Dermis microvascular lymphatic vessel endothelial cell (primary cell): Measurements from ENCODE around the gene TSPO. TPM values are rescaled to one million over a fixed set of nuclear protein-coding genes. Genes with fewer than 3 reads are reported as not detected.

Experiments
- DNase-seq, 2 donors: peaks; one replicate each; pipeline versions ENCODE4 v3.0.0 to v3.0.0-alpha.2; 2010; ENCODE audit warnings: low read depth in 2 of 2
- total RNA-seq: library from RNA; depleted of rRNA; stranded (reverse); fragments of >200 nt; gene quantifications from 2 replicates; pipeline ENCODE4 v1.2.1, GENCODE V29; 2014

Gene TSPO
- total RNA-seq, 1 donor from 2014 or later, result 296 TPM

GRCh38 chr22:43157874-43158546, 6.7 kb downstream of the TSPO start:
- no peak for DNase-seq

- DNase-seq, result no peak
These were observed 7.6 kb downstream of the TSPO start for GRCh38 chr22:43158778-43159483.

GRCh38 chr22:43159484-43160178, 8.3 kb downstream of the TSPO start:
- DNase-seq, result peak in 1 of 2 donors; percentile 28

- no peak for DNase-seq
These were observed 9.3 kb downstream of the TSPO start for GRCh38 chr22:43160497-43161126.

GRCh38 chr22:43162412-43163150, 11.2 kb downstream of the TSPO start:
- DNase-seq, result no peak

- DNase-seq, result no peak
These were observed 12.0 kb downstream of the TSPO start for GRCh38 chr22:43163241-43163795.

GRCh38 chr22:43164636-43165035, 13.3 kb downstream of the TSPO start:
- peak in 1 of 2 donors; percentile 28 for DNase-seq

GRCh38 chr22:43166132-43166930, 15.0 kb downstream of the TSPO start:
- no peak for DNase-seq

GRCh38 chr22:43167001-43167589, 15.7 kb downstream of the TSPO start:
- no peak for DNase-seq

- peak in 1 of 2 donors; percentile 24 for DNase-seq
These were observed 17.3 kb downstream of the TSPO start for GRCh38 chr22:43168471-43169309.

- no peak for DNase-seq
These were observed 18.2 kb downstream of the TSPO start for GRCh38 chr22:43169310-43170130.

GRCh38 chr22:43170131-43170480, 18.7 kb downstream of the TSPO start:
- no peak for DNase-seq

- no peak for DNase-seq
These were observed 19.7 kb downstream of the TSPO start for GRCh38 chr22:43171019-43171491.

GRCh38 chr22:43171607-43172006, 20.2 kb downstream of the TSPO start:
- DNase-seq, result no peak

GRCh38 chr22:43172191-43172590, 20.8 kb downstream of the TSPO start:
- DNase-seq, result no peak

GRCh38 chr22:43173566-43173965, 22.2 kb downstream of the TSPO start:
- DNase-seq, result no peak

GRCh38 chr22:43173976-43174720, 22.8 kb downstream of the TSPO start:
- DNase-seq, result no peak
